ENCODE data around the gene KAZALD1. TPM values are rescaled to one million over a fixed set of nuclear protein-coding genes. Genes with fewer than 3 reads are reported as not detected.

Gene KAZALD1
- total and polyA plus RNA-seq, 10 of the 15 experiments (the other 5 are each of a cell fraction or from before 2014, with no cell fraction given) = 0.10 to 4.3 (median 1.9) TPM

DNA sequence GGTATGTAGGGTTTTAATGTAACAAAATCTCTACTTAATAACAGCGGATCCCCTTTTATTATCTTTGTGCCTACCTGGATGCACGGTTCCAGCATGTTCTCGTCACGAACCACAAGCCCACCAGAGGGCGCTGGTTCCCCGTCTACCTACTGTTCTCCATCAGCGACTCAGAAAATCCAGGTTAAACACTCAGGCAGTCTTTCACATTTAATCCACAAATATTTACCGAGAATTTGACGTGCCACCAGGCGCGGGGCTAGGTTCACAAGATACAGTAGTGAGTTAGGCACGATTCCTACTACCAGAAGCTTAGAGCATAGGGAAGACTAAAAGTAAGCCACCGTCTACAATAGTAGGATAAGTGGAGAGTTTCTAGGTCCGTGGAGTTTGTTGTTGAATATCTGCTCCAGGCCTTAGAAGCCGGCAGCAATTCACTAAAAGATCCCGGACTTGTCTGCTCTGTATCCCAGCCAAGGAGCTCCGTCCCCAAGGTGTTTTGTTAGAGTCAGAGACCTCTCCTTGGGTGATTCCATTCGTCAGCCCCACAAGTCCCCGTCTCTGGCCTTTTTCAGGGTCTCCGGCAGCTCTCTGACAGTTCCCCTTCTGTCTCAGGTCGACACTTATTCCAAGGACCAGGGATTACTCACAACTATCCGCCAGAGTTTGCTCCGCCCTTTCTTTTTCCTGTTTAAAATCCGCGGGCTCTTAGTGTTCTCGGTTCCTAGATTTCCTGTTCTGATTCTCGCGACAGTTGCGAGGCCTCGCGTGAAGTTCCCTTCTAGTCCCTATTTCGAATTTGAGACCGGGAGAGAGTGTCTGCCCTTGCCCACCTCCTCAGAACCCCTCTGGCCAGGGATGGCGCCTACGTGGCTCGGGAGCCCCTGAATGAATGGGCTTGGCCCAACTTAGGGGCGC lies 1.5 kb upstream of the KAZALD1 start (continued):
- peak; percentile 81; the same call in 1 of the 2 replicates for TF ChIP-seq SMC3 (IDR thresholded peaks at IDR 0.05; ENCODE audit: borderline replicate concordance, low read length)
- TF ChIP-seq SP1 (IDR thresholded peaks at IDR 0.05; ENCODE audit: low read depth, low read length) = peak; percentile 24
- 0 out of 3 replicates have a peak, but pooled peaks have one; percentile 8 for TF ChIP-seq POU2F2 (IDR thresholded peaks at IDR 0.05; ENCODE audit: borderline replicate concordance, low read depth, low read length)
- TF ChIP-seq, protein P1, sequence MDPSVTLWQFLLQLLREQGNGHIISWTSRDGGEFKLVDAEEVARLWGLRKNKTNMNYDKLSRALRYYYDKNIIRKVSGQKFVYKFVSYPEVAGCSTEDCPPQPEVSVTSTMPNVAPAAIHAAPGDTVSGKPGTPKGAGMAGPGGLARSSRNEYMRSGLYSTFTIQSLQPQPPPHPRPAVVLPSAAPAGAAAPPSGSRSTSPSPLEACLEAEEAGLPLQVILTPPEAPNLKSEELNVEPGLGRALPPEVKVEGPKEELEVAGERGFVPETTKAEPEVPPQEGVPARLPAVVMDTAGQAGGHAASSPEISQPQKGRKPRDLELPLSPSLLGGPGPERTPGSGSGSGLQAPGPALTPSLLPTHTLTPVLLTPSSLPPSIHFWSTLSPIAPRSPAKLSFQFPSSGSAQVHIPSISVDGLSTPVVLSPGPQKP (IDR thresholded peaks at IDR 0.05; ENCODE audit: low read depth, low read length) = peak; percentile 34; the same call in 1 of the 2 replicates
- peak; percentile 83 for TF ChIP-seq RAD21 (IDR thresholded peaks at IDR 0.05; ENCODE audit: insufficient read depth, low read depth, low read length)
- TF ChIP-seq, protein P2, sequence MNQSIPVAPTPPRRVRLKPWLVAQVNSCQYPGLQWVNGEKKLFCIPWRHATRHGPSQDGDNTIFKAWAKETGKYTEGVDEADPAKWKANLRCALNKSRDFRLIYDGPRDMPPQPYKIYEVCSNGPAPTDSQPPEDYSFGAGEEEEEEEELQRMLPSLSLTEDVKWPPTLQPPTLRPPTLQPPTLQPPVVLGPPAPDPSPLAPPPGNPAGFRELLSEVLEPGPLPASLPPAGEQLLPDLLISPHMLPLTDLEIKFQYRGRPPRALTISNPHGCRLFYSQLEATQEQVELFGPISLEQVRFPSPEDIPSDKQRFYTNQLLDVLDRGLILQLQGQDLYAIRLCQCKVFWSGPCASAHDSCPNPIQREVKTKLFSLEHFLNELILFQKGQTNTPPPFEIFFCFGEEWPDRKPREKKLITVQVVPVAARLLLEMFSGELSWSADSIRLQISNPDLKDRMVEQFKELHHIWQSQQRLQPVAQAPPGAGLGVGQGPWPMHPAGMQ (IDR thresholded peaks at IDR 0.05; ENCODE audit: borderline replicate concordance) = peak; percentile 88
- TF ChIP-seq, protein P3, sequence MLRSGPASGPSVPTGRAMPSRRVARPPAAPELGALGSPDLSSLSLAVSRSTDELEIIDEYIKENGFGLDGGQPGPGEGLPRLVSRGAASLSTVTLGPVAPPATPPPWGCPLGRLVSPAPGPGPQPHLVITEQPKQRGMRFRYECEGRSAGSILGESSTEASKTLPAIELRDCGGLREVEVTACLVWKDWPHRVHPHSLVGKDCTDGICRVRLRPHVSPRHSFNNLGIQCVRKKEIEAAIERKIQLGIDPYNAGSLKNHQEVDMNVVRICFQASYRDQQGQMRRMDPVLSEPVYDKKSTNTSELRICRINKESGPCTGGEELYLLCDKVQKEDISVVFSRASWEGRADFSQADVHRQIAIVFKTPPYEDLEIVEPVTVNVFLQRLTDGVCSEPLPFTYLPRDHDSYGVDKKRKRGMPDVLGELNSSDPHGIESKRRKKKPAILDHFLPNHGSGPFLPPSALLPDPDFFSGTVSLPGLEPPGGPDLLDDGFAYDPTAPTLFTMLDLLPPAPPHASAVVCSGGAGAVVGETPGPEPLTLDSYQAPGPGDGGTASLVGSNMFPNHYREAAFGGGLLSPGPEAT (IDR thresholded peaks at IDR 0.05; ENCODE audit: low read depth) = peak; percentile 67
- TF ChIP-seq TAF1 (IDR thresholded peaks at IDR 0.05; ENCODE audit: borderline replicate concordance, low read depth, low read length) = peak; percentile 48; the same call in 1 of the 2 replicates
- TF ChIP-seq, protein P4, sequence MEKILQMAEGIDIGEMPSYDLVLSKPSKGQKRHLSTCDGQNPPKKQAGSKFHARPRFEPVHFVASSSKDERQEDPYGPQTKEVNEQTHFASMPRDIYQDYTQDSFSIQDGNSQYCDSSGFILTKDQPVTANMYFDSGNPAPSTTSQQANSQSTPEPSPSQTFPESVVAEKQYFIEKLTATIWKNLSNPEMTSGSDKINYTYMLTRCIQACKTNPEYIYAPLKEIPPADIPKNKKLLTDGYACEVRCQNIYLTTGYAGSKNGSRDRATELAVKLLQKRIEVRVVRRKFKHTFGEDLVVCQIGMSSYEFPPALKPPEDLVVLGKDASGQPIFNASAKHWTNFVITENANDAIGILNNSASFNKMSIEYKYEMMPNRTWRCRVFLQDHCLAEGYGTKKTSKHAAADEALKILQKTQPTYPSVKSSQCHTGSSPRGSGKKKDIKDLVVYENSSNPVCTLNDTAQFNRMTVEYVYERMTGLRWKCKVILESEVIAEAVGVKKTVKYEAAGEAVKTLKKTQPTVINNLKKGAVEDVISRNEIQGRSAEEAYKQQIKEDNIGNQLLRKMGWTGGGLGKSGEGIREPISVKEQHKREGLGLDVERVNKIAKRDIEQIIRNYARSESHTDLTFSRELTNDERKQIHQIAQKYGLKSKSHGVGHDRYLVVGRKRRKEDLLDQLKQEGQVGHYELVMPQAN (conservative IDR thresholded peaks at IDR 0.05) = peak; percentile 99
- TF ChIP-seq ETV6 (conservative IDR thresholded peaks at IDR 0.05 in 1 of 2, IDR thresholded peaks at IDR 0.05 in 1 of 2; ENCODE audit: borderline replicate concordance in 1 of 2, low read depth in 1 of 2) = no peak
- no peak for TF ChIP-seq TCF12 (IDR thresholded peaks at IDR 0.05; ENCODE audit: low read depth, low read length)
- peak; percentile 44; the same call in 1 of the 2 replicates for TF ChIP-seq GABPA (IDR thresholded peaks at IDR 0.05; ENCODE audit: low read depth)
- TF ChIP-seq CREM (IDR thresholded peaks at IDR 0.05; ENCODE audit: low read depth) = peak; percentile 69; the same call in 1 of the 2 replicates
- TF ChIP-seq, protein P5, sequence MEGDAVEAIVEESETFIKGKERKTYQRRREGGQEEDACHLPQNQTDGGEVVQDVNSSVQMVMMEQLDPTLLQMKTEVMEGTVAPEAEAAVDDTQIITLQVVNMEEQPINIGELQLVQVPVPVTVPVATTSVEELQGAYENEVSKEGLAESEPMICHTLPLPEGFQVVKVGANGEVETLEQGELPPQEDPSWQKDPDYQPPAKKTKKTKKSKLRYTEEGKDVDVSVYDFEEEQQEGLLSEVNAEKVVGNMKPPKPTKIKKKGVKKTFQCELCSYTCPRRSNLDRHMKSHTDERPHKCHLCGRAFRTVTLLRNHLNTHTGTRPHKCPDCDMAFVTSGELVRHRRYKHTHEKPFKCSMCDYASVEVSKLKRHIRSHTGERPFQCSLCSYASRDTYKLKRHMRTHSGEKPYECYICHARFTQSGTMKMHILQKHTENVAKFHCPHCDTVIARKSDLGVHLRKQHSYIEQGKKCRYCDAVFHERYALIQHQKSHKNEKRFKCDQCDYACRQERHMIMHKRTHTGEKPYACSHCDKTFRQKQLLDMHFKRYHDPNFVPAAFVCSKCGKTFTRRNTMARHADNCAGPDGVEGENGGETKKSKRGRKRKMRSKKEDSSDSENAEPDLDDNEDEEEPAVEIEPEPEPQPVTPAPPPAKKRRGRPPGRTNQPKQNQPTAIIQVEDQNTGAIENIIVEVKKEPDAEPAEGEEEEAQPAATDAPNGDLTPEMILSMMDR (IDR thresholded peaks at IDR 0.05 in 2 of 3, conservative IDR thresholded peaks at IDR 0.05 in 1 of 3; ENCODE audit: control insufficient read depth in 2 of 3, extremely low read depth in 1 of 3, insufficient read depth in 1 of 3, low read depth in 3 of 3, low read length in 3 of 3) = peak; percentile 87 to 92 (median 92)
- TF ChIP-seq BRCA1 (IDR thresholded peaks at IDR 0.05; ENCODE audit: low read depth, low read length) = peak; percentile 92
- no peak for TF ChIP-seq ZNF24 (IDR thresholded peaks at IDR 0.05)
- peak; percentile 97; the same call in 1 of the 2 replicates for TF ChIP-seq RCOR1 (conservative IDR thresholded peaks at IDR 0.05; ENCODE audit: low read depth, low read length)
- no peak for TF ChIP-seq RB1 (IDR thresholded peaks at IDR 0.05; ENCODE audit: borderline replicate concordance)
- peak; percentile 10; the same call in 1 of the 2 replicates for TF ChIP-seq POLR2AphosphoS5 (IDR thresholded peaks at IDR 0.05; ENCODE audit: low read length)
- TF ChIP-seq KAT2A (conservative IDR thresholded peaks at IDR 0.05; ENCODE audit: control insufficient read depth, low read depth, low read length) = no peak
- peak; percentile 65; the same call in 1 of the 2 replicates for TF ChIP-seq PML (IDR thresholded peaks at IDR 0.05; ENCODE audit: low read length)

Measured in GM12878 (cell line).